NCI-H345 treated with DMSO at 0.1 percent for 48 hours (cell line): ENCODE measurements around the gene TTC34.
"Not testable (repeated sequence)": the region's sequence is repeated elsewhere in the genome, so short reads cannot be mapped to it uniquely, and the experiment has no call there.

Experiments used
- DNase-seq: peaks from one replicate; lab custom pipeline; 2025; ENCODE audit not compliant: unreplicated experiment; lab: John Stamatoyannopoulos, UW

TTC34 gene

DNA sequence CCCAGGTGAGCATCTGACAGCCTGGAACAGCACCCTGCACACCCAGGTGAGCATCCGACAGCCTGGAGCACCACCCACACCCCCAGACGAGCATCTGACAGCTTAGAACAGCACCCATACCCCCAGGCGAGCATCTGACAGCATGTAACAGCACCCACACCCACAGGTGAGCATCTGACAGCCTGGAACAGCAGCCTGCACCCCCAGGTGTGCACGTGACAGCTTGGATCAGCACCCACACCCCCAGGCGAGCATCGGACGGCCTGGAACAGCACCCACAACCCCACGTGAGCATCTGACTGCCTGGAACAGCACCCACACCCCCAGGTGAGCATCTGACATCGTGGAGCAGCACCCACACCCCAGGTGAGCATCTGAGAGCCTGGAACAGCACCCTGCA is 116.6 kb downstream of the TTC34 start:
- not testable (repeated sequence) for DNase-seq

DNA sequence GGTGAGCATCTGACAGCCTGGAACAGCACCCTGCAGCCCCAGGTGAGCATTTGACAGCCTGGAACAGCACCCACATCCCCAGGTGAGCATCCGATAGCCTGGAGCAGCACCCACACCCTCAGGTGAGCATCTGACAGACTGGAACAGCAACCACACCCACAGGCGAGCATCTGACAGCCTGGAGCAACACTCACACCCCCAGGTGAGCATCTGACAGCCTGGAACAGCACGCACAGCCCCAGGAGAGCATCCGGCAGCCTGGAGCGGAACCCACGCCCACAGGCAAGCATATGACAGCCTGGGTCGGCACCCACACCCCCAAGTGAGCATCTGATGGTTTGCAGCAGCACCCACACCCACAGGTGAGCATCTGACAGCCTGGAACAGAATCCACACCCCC is 117.5 kb downstream of the TTC34 start:
- DNase-seq, result not testable (repeated sequence)

DNA sequence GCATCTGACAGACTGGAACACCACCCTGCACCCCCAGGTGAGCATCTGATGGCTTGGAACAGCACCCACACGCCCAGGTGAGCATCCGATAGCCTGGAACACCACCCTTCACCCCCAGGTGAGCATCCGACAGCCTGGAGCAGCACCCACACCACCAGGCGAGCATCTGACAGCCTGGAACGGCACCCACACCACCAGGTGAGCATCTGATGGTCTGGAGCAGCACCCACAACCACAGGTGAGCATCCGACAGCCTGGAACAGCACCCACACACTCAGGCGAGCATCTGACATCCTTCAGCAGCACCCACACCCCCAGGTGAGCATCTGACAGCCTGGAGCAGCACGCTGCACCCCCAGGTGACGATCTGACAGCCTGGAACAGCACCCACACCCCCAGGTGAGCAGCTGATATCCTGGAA is 118.2 kb downstream of the TTC34 start:
- not testable (repeated sequence) for DNase-seq

DNA sequence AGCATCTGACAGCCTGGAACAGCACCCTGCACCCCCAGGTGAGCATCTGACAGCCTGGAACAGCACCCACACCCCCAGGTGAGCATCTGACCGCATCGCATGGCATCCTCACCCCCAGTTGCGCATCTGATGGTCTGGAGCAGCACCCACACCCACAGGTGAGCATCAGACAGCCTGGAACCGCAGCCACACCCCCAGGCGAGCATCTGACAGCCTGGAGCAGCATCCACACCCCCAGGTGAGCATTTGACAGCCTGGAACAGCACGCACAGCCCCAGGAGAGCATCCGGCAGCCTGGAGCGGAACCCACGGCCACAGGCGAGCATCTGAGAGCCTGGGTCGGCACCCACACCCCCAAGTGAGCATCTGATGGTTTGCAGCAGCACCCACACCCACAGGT is 118.6 kb downstream of the TTC34 start:
- not testable (repeated sequence) for DNase-seq

DNA sequence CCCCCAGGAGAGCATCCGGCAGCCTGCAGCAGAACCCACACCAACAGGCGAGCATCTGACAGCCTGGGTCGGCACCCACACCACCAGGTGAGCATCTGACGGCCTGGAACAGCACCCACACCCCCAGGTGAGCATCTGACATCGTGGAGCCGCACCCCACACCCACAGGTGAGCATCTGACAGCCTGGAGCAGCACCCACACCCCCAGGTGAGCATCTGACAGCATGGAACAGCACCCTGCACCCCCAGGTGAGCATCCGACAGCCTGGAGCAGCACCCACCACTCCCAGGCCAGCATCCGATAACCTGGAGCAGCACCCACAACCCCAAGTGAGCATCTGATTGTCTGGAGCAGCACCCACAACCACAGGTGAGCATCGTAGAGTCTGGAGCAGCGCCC is 124.8 kb downstream of the TTC34 start:
- DNase-seq, result not testable (repeated sequence)

DNA sequence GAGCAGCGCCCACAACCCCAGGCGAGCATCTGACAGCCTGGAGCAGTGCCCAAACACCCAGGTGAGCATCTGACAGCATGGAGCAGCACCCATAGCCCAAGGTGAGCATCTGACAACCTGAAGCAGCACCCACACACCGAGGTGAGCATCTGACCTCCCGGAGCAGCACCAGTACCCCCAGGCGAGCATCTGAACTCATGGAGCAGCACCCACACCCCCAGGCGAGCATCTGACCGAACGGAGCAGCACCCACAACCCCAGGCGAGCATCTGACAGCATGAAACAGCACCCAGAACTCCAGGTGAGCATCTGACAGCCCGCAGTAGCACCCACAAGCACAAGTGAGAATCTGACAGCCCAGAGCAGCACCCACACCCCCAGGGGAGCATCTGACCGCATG is 129.8 kb downstream of the TTC34 start:
- not testable (repeated sequence) for DNase-seq

DNA sequence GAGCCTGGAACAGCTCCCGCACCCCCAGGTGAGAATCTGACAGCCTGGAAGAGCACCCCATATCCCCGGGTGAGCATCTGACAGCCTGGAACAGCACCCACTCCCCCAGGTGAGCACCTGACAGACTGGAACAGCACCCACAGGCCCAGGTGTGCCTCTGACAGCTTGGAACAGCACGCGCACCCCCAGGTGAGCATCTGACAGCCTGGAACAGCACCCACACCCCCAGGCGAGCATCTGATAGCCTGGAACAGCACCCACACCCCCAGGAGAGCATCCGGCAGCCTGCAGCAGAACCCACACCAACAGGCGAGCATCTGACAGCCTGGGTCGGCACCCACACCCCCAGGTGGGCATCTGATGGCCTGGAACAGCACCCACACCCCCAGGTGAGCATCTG is 141.7 kb downstream of the TTC34 start:
- DNase-seq, result not testable (repeated sequence)

GRCh38 chr1:2657909-2658308 is 143.6 kb downstream of the TTC34 start:
- DNase-seq, result not testable (repeated sequence)

- DNase-seq, result not testable (repeated sequence)
Measured at GRCh38 chr1:2657124-2657523, 144.4 kb downstream of the TTC34 start.

- DNase-seq, result not testable (repeated sequence)
Measured at GRCh38 chr1:2655598-2656434, 145.7 kb downstream of the TTC34 start.

DNA sequence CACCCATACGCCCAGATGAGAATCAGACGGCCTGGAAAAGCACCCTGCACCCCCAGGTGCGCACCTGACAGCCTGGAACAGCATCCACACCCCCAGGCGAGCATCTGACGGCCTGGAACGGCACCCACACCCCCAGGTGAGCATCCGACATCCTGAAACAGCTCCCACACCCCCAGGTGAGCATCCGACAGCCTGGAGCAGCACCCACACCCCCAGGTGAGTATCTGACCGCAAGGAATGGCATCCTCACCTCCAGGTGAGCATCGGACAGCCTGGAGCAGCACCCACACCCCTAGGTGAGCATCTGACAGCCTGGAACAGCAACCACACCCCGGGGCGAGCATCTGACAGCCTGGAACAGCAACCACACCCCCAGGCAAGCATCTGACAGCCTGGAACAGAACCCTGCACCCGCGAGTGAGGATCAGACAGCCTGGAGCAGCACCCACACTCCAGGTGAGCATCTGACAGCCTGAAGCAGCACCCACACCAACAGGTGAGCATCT is 147.0 kb downstream of the TTC34 start:
- DNase-seq, result not testable (repeated sequence)

- not testable (repeated sequence) for DNase-seq
Measured at GRCh38 chr1:2653741-2654442, 147.6 kb downstream of the TTC34 start.

DNA sequence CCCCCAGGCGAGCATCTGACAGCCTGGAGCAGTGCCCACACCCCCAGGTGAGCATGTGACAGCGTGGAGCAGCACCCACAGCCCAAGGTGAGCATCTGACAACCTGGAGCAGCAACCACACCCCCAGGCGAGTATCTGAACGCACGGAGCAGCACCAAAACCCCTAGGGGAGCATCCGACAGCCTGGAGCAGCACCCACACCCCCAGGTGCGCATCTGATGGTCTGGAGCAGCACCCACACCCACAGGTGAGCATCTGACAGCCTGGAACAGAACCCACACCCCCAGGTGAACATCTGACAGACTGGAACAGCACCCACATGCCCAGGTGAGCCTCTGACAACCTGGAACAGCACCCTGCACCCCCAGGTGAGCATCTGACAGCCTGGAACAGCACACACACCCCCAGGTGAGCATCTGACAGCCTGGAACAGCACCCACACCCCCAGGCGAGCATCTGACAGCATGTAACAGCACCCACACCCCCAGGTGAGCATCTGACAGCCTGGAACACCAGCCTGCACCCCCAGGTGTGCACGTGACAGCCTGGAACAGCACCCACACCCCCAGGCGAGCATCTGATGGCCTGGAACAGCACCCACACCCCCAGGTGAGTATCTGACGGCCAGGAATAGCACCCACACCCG is 148.4 kb downstream of the TTC34 start:
- DNase-seq, result not testable (repeated sequence)

DNA sequence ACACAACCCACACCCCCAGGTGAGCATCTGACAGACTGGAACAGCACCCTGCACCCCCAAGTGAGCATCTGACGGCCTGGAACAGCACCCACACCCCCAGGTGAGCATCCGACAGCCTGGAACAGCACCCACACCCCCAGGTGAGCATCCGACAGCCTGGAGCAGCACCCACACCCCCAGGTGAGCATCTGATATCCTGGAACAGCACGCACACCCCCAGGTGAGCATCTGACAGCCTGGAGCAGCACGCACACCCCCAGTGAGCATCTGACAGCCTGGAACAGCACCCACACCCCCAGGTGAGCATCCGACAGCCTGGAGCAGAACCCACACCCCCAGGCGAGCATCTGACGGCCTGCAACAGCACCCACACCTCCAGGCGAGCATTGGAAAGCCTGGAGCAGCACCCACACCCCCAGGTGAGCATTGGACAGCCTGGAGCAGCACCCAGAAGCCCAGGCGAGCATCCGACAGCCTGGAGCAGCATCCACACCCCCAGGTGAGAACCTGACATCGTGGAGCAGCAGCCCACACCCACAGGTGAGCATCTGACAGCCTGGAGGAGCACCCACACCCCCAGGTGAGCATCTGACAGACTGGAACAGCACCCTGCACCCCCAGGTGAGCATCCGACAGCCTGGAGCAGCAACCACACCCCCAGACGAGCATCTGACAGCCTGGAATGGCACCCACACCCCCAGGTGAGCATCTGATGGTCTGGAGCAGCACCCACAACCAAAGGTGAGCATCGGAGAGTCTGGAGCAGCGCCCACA is 149.2 kb downstream of the TTC34 start:
- not testable (repeated sequence) for DNase-seq

- DNase-seq, result no peak
Measured at GRCh38 chr1:2650967-2651645, 150.4 kb downstream of the TTC34 start.

DNA sequence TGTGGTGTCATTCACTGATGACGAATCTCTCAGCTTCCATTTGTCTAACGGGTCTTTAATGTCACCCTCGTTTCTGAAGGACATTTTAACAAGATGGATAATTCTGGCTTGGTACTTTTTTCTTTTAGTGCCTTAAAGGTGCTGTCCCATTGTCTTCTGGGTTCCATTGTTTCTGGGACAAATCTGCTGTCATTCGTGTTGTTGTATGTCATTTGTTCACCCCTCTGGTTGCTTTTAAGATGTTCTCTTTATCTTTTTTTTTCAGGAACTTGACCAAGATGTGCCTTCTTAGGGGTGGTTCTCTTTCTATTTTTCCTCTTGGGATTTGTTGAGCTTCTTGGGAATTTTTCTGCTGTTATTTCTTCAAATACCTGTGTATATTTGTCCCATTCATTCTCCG is 154.7 kb downstream of the TTC34 start:
- no peak for DNase-seq

DNA sequence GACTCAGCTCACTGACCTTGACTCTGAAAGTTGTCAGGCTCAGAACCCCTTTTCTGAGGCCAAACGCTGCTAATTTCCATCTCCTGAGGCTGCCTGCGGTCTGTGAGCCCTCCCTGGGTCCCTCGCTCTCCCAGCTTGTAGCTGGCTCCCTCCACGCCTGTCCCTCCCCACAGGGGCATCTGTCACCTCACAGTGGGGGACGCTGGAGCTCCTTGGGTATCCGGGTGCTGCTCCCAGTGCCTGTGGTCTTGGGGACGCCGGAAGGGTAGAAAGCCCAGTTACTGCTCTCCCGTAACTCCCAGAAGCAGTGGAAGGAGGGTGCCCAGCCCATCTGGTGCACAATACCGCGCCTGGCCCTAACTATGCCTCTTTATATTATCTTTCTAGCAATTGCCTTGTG is 155.7 kb downstream of the TTC34 start:
- no peak for DNase-seq

GRCh38 chr1:2645143-2645542 is 156.3 kb downstream of the TTC34 start:
- DNase-seq, result no peak

DNA sequence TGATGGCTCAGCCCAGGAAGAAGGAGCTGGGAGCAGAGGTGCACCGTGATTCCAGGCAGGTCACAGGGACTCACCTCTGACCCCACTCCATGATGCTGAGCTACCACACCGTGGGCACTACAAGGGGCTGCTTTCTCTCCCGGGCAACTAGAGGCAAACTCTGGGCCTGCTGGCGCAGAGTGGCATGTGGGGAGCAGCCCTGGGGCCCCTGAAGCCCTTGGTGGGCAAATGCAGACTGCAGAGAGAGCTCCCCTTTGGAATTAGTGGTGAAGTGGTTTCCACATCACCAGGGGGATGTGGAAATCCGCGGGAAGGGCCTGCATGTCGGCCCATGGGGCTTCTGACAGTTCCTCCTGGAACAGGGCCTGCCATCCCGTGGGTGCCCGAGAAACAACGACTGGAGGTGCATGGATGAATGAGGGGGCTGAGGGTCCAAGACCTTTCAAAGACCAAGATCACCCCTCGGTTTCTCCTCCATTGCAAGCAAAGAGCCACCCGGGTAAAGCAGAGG is 156.8 kb downstream of the TTC34 start:
- no peak for DNase-seq

GRCh38 chr1:2644171-2644570 is 157.3 kb downstream of the TTC34 start:
- no peak for DNase-seq
